ENCODE data around the gene MS4A2.
"Not testable (repeated sequence)": the region's sequence is repeated elsewhere in the genome, so short reads cannot be mapped to it uniquely, and the experiment has no call there.

MS4A2 gene

DNA sequence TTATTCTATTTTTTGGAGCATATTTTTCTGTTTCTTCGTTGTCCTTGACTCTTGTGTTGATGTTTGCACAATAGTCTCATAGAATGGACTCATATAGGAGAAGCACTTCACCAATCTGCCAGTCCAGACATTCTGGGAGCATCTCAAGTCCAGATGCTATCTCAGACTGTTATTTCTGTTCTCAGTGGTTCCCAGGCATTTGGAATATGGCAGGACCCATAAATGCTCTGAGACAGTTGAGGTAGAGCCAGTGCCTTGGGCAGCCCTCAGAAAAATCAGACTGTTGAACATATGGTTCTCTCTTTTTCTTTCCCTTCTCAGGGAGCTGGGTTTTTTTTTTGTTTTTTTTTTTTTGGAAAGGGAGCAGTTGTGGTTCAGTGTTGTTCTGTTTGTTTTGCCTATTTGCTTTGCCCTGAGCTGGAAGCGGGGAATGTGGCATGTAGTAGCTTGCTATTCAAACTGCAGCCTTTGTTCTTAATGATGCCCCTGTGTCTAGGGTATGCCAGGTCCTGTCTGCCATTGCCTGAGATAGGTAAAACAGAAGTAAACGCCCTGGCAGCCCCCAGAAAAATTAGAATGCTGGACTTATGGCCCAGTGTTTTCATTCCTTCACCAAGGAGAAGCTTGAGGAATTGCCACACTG lies 3.7 kb upstream of the MS4A2 start:
- Histone ChIP-seq H3K27ac (no peak overlapping the region), H3K4me3 (no peak overlapping the region)
- TF ChIP-seq CTCF (IDR thresholded peaks at IDR 0.05) = no peak
- DNase-seq (ENCODE audit: low spot score) = no peak

GRCh38 chr11:60085909-60086308 lies 2.6 kb upstream of the MS4A2 start:
- Histone ChIP-seq H3K4me3 (no peak overlapping the region), H3K27ac (no peak overlapping the region)
- no peak for TF ChIP-seq CTCF (IDR thresholded peaks at IDR 0.05)
- DNase-seq (ENCODE audit: low spot score) = no peak

GRCh38 chr11:60087239-60087638 lies 1.2 kb upstream of the MS4A2 start:
- Histone ChIP-seq H3K4me3 (no peak overlapping the region), H3K27ac (no peak overlapping the region)
- TF ChIP-seq CTCF (IDR thresholded peaks at IDR 0.05) = no peak
- DNase-seq (ENCODE audit: low spot score) = no peak

- Histone ChIP-seq H3K4me3 (no peak overlapping the region), H3K27ac (no peak overlapping the region)
- DNase-seq (ENCODE audit: low spot score) = no peak
- TF ChIP-seq CTCF (IDR thresholded peaks at IDR 0.05) = no peak
These were observed 7.1 kb downstream of the MS4A2 start for GRCh38 chr11:60095477-60096120.

DNA sequence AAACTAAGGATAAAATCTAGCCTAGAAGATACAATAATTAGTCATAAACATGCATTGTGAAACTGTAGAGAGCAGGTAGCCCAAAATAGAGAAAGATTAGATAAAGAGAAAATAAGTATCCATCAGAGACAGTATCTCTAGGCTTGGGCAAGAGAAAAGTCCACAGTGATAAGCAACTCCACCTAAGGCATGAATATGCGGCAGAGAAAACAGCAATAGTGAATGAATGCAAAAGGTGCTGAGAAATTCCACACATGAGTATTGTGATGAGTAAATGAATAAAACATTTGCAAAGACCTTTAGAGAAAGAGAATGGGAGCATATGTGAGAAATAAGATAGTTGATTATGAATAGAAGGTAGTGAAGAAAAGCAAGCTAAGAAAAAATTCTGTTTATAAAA lies 8.7 kb downstream of the MS4A2 start:
- no peak for DNase-seq (ENCODE audit: low spot score)
- no peak for TF ChIP-seq CTCF (IDR thresholded peaks at IDR 0.05)
- Histone ChIP-seq H3K27ac (no peak overlapping the region), H3K4me3 (no peak overlapping the region)

GRCh38 chr11:60098508-60098907 lies 10.0 kb downstream of the MS4A2 start:
- no peak for TF ChIP-seq CTCF (IDR thresholded peaks at IDR 0.05)
- Histone ChIP-seq H3K27ac (no peak overlapping the region), H3K4me3 (no peak overlapping the region)
- DNase-seq (ENCODE audit: low spot score) = no peak

DNA sequence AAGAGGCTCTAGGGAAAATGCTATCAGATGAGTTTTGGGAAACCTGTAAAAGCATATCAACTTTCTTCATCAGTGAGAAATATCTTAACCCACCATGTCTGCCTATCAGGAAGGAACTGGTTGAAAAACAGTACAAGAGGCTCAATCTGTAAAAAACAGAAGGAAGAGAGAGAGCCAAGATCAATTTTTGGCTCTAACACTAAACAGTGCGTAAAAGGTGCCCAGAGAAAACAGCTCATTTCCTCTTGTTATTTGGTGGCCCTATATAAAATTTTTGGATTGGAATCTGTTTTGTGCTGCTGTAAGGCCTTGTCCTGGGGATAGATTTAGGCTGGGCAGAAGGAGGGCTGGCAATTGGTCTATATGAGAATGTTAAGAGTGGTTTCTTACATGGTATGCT lies 12.1 kb downstream of the MS4A2 start:
- H3K27ac ChIP-seq = no peak overlapping the region
- DNase-seq (ENCODE audit: low spot score) = no peak
- TF ChIP-seq CTCF (IDR thresholded peaks at IDR 0.05) = no peak
- no peak overlapping the region for H3K4me3 ChIP-seq

GRCh38 chr11:60101368-60101767 lies 12.9 kb downstream of the MS4A2 start:
- H3K4me3 ChIP-seq; DNase-seq (ENCODE audit: low spot score); H3K27ac ChIP-seq: not testable (repeated sequence)

- H3K27ac ChIP-seq; DNase-seq (ENCODE audit: low spot score); H3K4me3 ChIP-seq: not testable (repeated sequence)
These were observed 16.1 kb downstream of the MS4A2 start for GRCh38 chr11:60104471-60105115.

DNA sequence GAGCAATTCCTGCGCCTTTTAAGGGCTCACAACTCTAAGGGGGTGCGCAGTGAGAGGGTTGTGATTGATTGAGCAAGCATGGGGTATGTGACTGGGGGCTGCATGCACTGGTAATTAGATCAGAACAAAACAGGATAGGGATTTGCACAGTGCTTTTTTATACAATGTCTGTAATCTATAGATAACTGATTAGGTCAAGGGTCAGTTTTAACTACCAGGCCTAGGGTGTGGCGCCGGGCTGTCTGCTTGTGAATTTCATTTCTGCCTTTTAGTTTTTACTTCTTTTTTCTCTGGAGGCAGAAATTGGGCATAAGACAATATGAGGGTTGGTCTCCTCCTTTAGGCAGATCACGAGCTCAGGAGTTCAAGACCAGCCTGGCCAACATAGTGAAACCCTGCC lies 20.2 kb downstream of the MS4A2 start:
- H3K27ac ChIP-seq; DNase-seq (ENCODE audit: low spot score): not testable (repeated sequence)

More for the DNA sequence above, 20.2 kb downstream of the MS4A2 start:
- not testable (repeated sequence) for H3K4me3 ChIP-seq

Measured in coronary artery (tissue), 2 donors.